Measurements from ENCODE around the gene THAP5.

DNA sequence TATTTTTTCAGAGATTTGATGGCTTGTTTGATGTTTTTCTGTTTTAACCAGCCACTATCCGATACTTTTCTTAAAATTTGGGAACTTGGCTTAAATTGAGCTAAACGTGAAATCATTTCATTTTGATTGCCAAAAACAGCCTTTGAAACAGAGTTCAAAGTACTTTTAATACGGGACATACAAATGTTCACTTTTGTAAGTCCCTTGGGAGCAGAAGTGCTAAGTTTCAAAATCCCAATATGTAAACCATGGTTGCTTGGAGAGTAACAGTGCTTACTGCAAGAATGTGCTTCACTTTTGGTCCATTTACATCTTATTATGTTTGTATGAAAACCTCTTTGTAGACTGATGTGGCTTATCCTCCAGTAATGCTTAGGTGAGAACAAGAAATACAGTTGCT lies 54.5 kb downstream of the THAP5 start:
- TF ChIP-seq CTCF (IDR thresholded peaks at IDR 0.05) (no peak), EP300 (IDR thresholded peaks at IDR 0.05) (no peak), POLR2A (IDR thresholded peaks at IDR 0.05) (no peak), POLR2AphosphoS5 (IDR thresholded peaks at IDR 0.05) (no peak)

All from gastroesophageal sphincter (tissue), 3 donors.